Retina (tissue), 1 donor: ENCODE results near the gene C2orf76.
A peak's percentile ranks its signal among the peaks of the same experiment; 100 is the strongest.

Source experiments
- DNase-seq: peaks from one replicate; pipeline ENCODE4 v3.0.0-alpha.2; 2016

Gene C2orf76

GRCh38 chr2:119261493-119262225, 105.0 kb downstream of the C2orf76 start:
- DNase-seq, result no peak

- no peak for DNase-seq
Measured at GRCh38 chr2:119260646-119261492, 105.8 kb downstream of the C2orf76 start.

DNA sequence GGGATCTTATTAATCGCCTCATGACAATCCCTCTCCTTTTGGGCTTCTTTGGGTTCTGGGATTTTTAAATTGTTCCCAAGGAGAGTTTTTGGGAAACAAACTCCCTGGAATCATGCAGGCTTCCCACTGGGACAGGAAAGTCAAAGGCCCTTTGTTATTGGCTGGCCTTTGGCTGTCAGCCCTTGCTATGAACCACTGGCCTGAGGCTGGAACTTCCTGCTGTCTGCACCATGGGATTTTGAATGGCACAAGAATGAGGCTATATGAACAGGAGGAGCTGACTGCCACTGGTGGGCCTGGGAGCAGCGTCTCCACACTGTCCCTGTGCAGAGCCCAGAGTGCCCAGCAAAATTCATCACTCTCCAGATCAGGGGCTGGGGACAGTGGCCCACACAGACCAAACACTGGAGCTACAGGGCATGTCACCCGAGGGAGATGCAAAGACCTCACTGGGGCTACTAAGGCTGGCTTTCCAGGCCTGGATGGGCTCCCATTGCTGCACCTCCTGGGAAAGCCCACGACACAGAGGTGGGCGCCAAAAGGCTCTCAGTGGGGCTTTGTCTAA, 107.3 kb downstream of the C2orf76 start:
- no peak for DNase-seq

- DNase-seq, result no peak
Measured at GRCh38 chr2:119257198-119257597, 109.4 kb downstream of the C2orf76 start.

DNA sequence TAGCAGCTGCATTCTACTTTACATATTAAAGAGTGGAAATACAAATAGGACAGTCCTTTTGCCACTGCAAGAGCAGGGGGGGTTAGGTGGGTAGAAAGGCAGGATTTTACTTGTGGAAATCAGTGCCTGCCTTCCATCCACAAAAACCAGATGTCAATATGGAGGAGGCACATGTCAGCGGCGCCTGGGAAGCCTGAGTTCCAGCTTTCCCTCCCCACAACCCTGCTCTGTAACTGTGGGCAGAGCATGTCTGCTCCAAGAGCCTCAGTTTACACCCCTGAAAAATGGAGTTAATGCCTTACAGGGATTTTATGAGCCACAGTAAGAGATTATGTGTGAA, 110.1 kb downstream of the C2orf76 start:
- no peak for DNase-seq

DNA sequence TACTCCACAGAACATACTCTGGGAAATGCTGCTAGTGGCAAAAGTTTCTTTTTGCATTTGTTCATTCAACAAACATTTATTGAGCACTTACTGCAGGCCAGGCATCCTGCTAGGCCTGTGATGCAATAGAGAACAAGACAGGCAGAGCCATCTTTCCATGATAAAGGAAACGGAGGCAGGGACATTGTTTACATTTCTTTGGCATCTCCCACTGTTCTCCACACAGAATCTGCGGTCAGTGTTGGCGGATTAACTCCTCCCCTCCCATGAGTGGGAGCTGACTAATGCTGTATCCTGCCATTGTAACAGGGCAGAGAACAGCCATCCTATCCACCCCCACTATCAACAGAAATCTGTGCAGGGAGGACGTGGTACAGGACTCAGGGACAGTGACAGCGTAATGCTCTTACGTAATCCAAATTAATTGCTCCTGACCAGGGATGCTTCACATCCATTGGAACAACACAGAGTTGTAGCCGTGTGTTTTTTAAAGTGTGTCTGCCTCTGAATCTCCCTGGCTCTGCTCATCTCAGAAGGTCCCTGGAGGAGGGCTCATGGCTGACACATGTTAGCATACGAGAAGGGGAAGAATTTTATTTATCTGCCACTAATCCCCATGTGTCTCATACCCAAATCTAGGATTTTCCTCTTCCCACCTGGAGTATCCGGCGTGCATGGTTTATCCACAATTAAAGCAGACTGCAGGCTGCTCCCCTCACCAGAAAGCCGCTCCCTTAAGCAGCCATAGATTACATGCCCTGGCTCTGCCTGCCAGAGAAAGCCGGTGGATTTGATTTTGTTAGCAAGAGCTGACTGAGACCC, 110.7 kb downstream of the C2orf76 start:
- peak; percentile 42 for DNase-seq

DNA sequence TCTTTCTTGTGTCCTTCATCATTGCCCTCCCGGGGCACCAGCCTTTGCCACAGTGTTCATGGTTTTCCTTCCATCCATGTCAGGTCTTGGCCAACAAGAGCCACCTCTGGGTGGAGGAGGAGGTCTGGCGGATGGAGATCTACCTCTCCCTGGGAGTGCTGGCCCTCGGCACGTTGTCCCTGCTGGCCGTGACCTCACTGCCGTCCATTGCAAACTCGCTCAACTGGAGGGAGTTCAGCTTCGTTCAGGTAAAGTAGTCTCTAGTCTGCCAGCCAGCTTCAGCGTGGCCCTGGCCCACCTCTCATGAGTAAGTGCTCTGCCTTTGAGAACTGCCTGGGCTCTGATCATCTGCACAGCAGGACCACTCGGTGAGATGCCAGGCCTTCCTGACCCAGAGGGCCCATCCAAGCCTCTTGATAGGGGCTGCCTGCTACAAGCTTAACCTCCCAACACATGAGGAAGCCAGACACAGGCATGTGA, 112.0 kb downstream of the C2orf76 start:
- DNase-seq, result no peak

DNA sequence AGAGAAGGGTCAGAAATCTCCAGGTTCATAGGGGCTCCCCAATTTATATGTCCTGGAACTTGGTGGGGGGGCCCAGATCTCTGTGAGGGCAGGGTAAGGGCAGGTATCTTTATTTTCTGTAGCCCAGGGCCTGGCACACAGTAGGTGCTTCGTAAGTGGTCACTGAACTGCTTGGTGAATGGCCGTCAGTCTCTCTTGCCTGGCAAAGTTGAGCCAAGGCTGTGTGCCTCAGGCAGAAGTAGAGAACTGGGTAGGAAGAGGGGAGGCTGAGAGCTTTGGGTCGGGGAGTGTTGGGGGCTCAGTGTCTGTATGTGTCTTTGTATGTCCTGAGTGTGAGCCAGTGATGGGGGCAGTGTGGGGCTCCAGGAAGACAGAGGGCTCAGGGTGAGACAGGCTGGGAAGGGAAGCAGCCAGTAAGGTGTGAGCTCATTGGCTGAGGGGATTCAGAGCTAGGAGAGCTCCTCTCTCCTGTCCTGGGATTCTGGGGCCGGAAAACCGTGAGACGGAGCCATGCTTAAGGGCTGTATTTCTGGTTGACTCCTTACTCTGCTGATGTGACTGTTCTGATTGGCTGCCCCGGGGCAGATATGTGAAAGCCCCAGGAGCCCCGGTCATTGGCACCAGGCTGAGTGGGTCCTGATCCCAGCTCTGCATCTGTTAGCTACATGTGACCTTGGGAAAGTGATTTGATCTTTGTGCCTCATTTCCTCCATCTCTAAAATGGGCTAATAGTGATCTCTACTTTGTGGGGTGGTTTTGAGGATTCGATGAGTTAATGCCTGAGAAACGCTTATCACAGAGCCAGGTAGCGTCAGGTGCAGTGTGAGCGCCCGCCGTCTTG, 112.7 kb downstream of the C2orf76 start:
- DNase-seq, result no peak

DNA sequence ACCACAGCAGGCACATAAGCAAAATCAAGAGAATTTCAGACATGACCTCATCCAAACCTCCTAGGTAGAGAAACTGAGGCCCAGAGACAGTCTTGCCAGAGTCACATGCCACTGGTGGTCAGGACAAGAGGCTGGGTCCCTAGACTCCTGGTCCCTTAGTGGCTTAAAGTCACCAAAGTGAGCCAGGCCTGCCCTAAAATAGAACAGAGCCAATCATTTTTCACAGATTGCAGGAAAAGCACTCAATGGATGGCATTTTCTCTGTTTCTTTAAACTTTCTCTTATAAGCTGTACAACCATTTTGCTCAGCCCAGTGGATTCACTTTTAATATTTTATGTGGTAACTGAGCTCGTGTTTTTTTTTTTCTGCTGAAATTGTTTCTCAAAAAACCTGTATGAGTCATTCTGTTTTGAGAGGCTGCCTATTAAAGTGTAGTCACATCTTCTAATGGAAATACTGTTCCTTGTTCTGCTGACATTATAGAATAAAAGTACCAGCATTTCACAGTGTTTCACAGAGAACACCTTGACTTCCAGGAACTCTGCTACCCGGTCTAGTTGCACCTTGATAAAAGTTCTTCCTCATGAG, 113.4 kb downstream of the C2orf76 start:
- DNase-seq, result no peak
